Neuron (in vitro differentiated cells): Measurements from ENCODE around the gene USO1.
"Not testable (repeated sequence)": the region's sequence is repeated elsewhere in the genome, so short reads cannot be mapped to it uniquely, and the experiment has no call there.

Source experiments
- H2AFZ ChIP-seq: one replicate; pipeline ENCODE4 v1.6.1; 2013; ENCODE audit warnings: low read depth, mild to moderate bottlenecking, inconsistent platforms, low read length, moderate library complexity
- H3K27me3 ChIP-seq: one replicate; pipeline ENCODE4 v1.6.1; 2013; ENCODE audit warnings: low read length; ENCODE audit not compliant: insufficient read depth
- H3K36me3 ChIP-seq: one replicate; pipeline ENCODE4 v1.6.1; 2013; ENCODE audit warnings: low read length; ENCODE audit not compliant: insufficient read depth
- H3K4me1 ChIP-seq: one replicate; pipeline ENCODE4 v1.6.1; 2013; ENCODE audit warnings: low read length; ENCODE audit not compliant: insufficient read depth
- H3K4me3 ChIP-seq: 2 replicates; pipeline ENCODE4 v1.5.1; 2013; ENCODE audit warnings: mild to moderate bottlenecking, low read length, moderate library complexity
- H3K9me3 ChIP-seq: one replicate; pipeline ENCODE4 v1.6.1; 2013; ENCODE audit warnings: low read length

Gene USO1

DNA sequence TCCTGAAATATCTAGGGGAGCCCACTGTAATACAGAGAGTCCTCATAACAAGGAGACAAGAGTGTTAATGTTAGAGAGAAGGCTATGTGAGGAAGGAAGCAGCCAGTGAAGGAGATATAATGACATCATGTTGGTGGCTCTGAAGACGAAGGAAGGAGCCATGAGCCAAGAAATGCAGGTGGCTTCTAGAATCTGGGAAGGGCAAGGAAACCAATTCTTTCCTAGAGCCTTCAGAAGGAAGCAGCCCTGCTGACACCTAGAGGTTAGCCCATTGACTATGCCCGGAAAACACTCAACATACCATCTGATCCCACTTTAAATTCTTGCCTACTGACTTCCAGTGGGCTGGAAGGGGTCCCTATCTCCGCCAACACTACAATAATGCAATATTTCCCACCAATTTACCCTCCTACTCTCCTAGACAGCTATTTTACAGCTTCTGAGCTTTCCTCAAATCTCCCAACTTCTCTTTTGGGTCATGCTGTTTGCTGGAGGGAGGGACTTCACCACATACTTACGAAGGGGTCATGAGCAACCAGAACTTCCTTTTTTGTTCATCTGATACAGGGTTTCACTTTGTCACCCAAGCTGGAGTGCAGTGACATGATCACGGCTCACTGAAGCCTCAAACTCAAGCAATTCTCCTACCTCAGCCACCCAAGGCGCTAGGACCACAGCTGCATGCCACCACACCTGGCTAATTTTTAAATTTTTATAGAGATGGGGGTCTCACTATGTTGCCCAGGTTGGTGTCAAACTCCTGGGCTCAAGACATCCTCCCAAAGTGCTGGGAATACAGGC is 26.0 kb upstream of the USO1 start:
- H2AFZ ChIP-seq, result no peak overlapping the region
- H3K4me3 ChIP-seq, result no peak overlapping the region

DNA sequence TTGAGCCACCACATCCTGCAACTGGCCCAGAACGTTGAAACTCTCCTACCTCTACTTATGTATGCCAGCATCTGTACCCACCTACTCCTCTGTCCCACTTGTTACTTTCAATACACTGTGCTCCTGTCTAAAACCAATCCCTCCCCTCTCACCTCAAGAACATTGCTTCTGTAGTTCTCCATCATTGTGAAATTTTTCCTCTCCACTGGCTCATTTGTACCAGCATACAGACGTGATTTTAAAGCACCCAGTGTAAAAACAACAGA is 25.5 kb upstream of the USO1 start:
- no peaks in the 10 kb centered on the region for H3K9me3 ChIP-seq
- no peak overlapping the region for H3K4me3 ChIP-seq
- H3K4me1 ChIP-seq, result no peaks in the 10 kb centered on the region

More for the DNA sequence above, 26.0 kb upstream of the USO1 start:
- H3K9me3 ChIP-seq, result no peaks in the 10 kb centered on the region
- H3K4me1 ChIP-seq, result no peaks in the 10 kb centered on the region
- peaks cover 8% of the 10 kb centered on the region for H3K36me3 ChIP-seq
- H3K27me3 ChIP-seq, result no peaks in the 10 kb centered on the region

DNA sequence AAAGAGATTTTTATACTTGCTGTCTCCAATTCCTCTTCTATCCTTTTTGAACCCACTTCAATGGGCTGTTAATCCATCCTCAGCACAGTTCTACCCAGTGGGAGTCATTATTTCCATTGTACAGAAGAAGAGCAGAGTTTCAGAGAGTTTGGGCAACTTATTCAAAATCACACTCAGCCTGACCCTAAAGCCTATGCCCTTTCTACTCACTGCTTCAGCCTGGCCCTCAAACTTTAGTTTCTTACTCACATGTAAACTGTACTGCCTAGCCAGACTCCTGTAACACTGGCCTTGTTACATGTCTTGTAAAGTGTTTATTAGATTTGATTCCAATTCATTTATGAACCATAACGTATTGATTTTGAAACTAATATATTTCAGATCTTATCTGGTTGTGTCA is 25.1 kb upstream of the USO1 start:
- Histone ChIP-seq H2AFZ (no peak overlapping the region), H3K9me3 (no peaks in the 10 kb centered on the region), H3K4me3 (no peak overlapping the region)

More for the DNA sequence above, 25.5 kb upstream of the USO1 start:
- peaks cover 7% of the 10 kb centered on the region for H3K36me3 ChIP-seq
- no peak overlapping the region for H2AFZ ChIP-seq
- H3K27me3 ChIP-seq, result no peaks in the 10 kb centered on the region

DNA sequence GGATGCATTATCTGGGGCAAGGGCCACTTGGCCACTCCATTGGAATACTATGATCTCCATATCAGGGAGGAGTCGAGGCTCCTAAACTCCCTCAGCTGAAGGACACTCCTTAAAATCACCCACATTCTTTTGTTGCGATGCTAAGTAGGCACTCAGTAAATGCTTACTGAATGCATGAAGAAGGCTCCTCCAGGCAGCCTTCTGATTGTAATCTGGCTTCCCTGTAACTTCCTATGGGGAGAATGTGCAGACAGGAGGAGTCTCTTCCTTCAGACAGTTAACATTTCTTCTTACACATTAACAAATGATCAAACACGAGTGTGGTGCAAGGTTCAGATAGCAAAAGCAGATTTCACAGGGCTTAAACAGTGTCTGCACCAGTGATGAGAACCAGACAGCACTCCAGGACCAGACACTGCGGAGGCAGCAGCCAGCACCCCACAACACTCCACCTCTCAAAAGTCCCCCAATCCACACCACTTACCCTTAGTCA is 21.4 kb upstream of the USO1 start:
- Histone ChIP-seq H3K27me3 (no peaks in the 10 kb centered on the region), H3K4me3 (no peak overlapping the region), H3K36me3 (peaks cover 2% of the 10 kb centered on the region), H3K9me3 (no peaks in the 10 kb centered on the region), H3K4me1 (peaks cover 7% of the 10 kb centered on the region), H2AFZ (no peak overlapping the region)

More for the DNA sequence above, 25.1 kb upstream of the USO1 start:
- Histone ChIP-seq H3K36me3 (peaks cover 5% of the 10 kb centered on the region), H3K27me3 (no peaks in the 10 kb centered on the region), H3K4me1 (no peaks in the 10 kb centered on the region)

DNA sequence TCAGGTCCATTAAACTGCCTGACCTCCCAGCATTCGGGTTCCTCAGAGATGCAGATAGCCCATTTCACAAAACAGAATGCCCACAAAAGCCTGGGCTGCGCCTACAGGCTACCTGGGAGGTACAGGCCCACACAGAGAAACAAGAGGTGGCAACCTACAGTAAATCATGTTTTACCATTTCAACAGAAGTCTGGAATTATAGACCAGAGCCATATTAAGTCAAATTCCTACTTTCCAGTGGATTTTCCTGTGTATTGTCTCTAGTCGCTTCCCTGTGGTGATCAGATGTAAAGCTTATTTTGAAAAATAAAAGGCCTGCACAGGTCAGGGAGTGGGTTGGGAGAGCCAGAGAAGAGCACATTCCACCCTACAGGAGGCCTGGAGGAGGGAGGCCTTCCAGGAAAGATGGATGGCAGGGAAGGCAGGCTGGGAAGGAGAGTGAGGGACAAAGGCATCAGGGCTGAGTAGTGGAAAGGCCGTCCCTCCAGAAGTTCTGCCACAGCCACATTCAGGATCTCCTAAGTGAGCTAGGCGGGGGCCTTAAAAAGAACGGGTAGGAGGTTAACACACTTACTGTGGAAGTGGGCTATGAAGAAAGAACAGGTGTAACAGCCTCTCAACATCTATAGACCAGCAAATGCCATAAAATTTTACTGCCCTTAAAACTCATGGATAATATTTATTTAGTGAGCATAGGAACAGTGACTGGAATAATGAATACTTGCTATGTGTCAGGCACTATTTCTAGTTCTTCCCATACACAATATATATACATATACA is 19.0 kb upstream of the USO1 start:
- Histone ChIP-seq H3K4me3 (no peak overlapping the region), H3K9me3 (no peaks in the 10 kb centered on the region), H3K36me3 (peaks cover 2% of the 10 kb centered on the region), H2AFZ (no peak overlapping the region), H3K27me3 (no peaks in the 10 kb centered on the region), H3K4me1 (peaks cover 11% of the 10 kb centered on the region)

DNA sequence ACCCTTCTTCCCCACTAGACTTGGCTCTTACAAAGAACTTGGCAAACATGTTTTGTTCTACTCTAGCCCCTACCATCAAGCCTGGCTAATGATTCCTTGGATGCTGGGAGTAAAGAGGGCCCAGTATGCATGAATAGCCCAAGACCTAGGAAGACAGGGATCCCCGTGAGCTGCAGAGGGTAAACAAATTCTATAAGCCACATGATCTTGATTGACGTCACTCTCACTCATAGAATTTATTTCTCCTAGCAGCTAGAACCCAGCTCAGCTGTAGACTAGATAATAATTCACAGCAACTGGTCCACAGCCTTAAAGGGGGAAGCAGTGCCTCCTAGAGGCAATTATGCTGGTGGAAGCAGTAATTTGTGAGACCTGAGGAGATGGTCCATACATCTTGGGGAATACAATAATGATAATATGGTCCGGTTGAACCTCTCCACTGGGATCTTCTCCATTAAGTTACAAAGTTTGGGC is 16.1 kb upstream of the USO1 start:
- peaks cover 13% of the 10 kb centered on the region for H3K4me1 ChIP-seq
- no peaks in the 10 kb centered on the region for H3K9me3 ChIP-seq
- peaks cover 2% of the 10 kb centered on the region for H3K36me3 ChIP-seq
- no peaks in the 10 kb centered on the region for H3K27me3 ChIP-seq
- no peak overlapping the region for H3K4me3 ChIP-seq
- H2AFZ ChIP-seq, result no peak overlapping the region

DNA sequence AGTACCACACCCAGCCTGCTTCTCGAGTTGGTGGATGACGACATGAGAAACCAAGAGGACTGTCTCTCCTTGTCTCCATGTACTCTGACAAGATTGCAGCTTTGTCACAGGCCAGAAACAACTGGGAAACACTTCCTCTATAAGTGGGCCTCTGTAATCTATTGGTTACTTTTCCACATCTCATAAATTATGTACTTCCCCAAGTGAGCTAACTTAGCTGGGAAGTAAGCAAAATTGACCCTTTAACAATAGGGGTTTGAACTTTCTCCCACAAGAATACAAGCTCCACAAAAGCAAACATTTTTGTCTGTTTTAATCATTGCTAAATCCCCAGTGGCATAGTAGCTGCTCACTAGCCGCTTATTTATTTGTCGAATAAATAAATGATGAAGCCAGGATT is 14.1 kb upstream of the USO1 start:
- no peak overlapping the region for H2AFZ ChIP-seq
- peaks cover 10% of the 10 kb centered on the region for H3K4me1 ChIP-seq
- no peaks in the 10 kb centered on the region for H3K9me3 ChIP-seq
- no peak overlapping the region for H3K4me3 ChIP-seq
- no peaks in the 10 kb centered on the region for H3K27me3 ChIP-seq
- peaks cover 2% of the 10 kb centered on the region for H3K36me3 ChIP-seq

DNA sequence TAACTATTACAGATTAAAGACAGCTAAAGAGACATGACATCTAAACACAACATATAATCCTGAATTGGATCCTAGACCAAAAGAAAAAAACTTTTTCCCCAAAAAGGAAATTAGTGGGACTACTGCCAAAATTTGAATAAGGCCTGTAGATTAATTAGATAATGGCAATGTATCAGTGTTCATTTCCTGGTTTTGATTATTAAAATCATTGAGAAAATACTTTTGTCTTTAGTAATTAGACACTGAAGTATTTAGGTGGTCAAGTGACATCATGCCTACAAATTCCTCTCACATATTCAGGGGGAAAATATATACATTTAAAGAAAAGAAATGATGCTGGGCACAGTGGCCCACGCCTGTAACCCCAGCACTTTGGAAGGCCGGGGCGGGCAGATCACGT is 10.4 kb upstream of the USO1 start:
- Histone ChIP-seq H3K9me3 (no peaks in the 10 kb centered on the region), H3K4me1 (peaks cover 6% of the 10 kb centered on the region), H3K36me3 (peaks cover 9% of the 10 kb centered on the region), H3K4me3 (no peak overlapping the region), H3K27me3 (no peaks in the 10 kb centered on the region), H2AFZ (no peak overlapping the region)

DNA sequence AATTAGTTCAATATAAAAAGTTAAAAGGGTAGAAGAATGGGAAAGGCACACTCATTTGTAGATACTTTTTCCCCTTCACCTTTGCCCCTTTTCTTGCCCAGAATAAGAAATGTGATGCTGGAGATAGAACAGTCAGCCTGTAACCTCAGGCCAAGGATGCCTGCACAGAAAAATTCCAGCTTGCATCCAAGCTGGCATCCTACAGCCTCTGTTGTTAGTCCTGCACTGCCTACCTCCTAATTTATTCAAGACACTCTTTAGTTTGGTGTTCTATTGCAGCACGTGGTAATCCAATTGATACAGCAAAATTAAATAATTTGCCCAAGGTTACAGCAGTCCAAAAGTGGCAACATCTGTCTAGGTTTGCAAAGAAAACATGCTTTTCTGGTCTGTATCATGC is 9.7 kb upstream of the USO1 start:
- H3K9me3 ChIP-seq, result no peaks in the 10 kb centered on the region
- H3K4me3 ChIP-seq, result no peak overlapping the region
- no peak overlapping the region for H2AFZ ChIP-seq
- H3K36me3 ChIP-seq, result peaks cover 9% of the 10 kb centered on the region
- H3K4me1 ChIP-seq, result peaks cover 6% of the 10 kb centered on the region
- H3K27me3 ChIP-seq, result no peaks in the 10 kb centered on the region

DNA sequence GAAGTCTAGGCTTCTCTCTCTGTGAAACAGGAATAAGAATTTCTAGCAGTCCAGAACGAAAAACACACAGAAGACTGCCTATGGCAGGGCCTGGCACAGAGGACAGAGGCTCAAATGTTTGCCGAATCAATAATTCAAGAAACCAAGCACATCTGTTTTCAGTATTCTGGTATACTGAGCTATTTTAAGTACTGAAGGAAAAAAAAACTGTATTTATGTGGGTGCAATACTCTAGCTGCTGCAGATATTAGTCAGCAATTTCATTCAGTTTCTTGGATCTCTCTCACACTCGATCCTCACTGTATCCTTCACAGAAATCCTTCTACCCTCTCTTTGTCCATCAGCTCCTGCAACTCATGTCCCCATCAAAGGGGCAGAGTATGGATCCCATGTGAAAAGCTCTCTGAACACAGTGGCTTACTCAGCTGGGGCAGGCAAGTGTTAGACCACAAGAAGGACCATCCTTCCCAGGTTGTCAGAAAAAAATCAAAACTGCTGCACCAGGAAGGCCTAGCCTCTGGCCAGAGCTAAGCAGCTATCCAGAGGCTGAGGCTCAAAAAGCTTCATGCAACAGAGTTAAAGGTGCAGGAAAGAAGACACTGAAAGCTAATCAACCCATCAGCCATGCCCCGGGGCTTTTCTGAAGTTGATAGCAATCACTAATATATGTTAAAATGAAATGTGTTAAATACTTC is 9.1 kb upstream of the USO1 start:
- H3K9me3 ChIP-seq, result no peaks in the 10 kb centered on the region
- peaks cover 3% of the 10 kb centered on the region for H3K4me1 ChIP-seq
- no peaks in the 10 kb centered on the region for H3K27me3 ChIP-seq
- no peak overlapping the region for H3K4me3 ChIP-seq
- H2AFZ ChIP-seq, result no peak overlapping the region
- peaks cover 9% of the 10 kb centered on the region for H3K36me3 ChIP-seq

DNA sequence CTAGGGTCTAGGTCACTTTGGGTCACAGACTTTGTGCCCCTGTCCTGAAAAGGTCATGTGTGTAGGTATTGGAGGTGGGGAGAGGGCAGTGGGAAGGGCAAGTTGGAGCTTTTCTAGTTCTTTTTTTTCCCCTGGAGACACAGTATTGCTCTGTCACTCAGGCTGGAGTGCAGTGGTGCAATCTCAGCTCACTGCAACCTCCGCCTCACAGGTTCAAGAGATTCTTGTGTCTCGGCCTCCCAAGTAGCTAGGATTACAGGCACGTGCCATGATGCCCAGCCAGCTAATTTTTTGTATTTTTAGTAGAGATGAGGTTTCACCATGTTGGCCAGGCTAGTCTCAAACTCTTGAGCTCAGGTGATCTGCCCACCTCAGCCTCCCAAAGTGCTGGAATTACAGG is 8.3 kb upstream of the USO1 start:
- H2AFZ ChIP-seq, H3K27me3 ChIP-seq, H3K9me3 ChIP-seq, H3K4me3 ChIP-seq, H3K4me1 ChIP-seq, H3K36me3 ChIP-seq: not testable (repeated sequence)

DNA sequence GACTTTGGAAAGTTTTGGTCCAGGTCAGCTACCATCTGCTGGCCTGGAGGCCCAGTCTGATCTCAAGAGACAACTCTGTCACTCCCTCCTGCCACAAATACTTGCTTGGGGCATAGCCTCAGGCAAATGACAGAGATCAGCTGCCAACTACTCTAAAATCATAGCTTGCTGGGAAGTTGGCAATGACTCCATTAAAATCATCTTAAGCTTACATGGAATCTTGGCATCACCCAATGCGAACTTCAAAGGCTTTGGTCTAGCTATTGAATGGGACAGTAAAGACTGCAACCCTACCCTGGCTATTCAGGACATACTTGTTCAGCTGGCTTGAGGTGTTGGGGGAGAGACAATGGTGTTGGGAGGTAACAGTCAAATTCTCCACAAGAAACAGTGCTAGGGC is 7.0 kb upstream of the USO1 start:
- Histone ChIP-seq H3K4me1 (peaks cover 5% of the 10 kb centered on the region), H3K4me3 (no peak overlapping the region), H3K27me3 (no peaks in the 10 kb centered on the region), H3K36me3 (peaks cover 9% of the 10 kb centered on the region), H3K9me3 (no peaks in the 10 kb centered on the region), H2AFZ (no peak overlapping the region)

DNA sequence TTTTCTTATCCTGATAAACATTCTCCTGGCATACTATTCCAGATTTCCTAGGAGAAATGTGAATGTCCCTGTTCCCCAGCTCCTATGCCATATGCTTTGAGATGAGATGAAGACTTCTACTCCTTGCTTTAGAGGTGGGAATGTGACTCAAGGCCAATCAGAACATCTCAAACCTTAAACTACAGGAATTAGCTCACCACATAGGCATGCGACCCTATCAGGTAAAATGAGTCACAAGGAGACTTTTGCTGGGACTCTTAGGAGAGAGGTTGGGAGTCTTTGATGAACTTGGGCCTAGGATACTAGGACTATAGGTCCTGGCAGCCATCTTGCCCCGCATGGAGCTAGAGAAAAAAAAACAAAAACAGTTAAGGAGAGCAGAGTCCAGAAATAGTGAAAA is 5.8 kb upstream of the USO1 start:
- H3K27me3 ChIP-seq, result no peaks in the 10 kb centered on the region
- H3K4me3 ChIP-seq, result no peak overlapping the region
- H2AFZ ChIP-seq, result no peak overlapping the region
- H3K9me3 ChIP-seq, result no peaks in the 10 kb centered on the region
- peaks cover 9% of the 10 kb centered on the region for H3K36me3 ChIP-seq
- H3K4me1 ChIP-seq, result peaks cover 15% of the 10 kb centered on the region
